ENCODE measurements around the gene PTGES3.

GRCh38 chr12:56719056-56719455, 31.0 kb upstream of the PTGES3 start:
- TF ChIP-seq CTCF (conservative IDR thresholded peaks at IDR 0.05 in 1 of 2, IDR thresholded peaks at IDR 0.05 in 1 of 2; ENCODE audit: extremely low read depth in 1 of 2, insufficient read depth in 1 of 2, low read depth in 1 of 2, low read length in 2 of 2), result no peak
- TF ChIP-seq EZH2 (IDR thresholded peaks at IDR 0.05; ENCODE audit: borderline replicate concordance, low read length), result no peak
